KBM-7 (cell line): ENCODE measurements around the gene PRSS12.

Experiments
- DNase-seq: peaks from one replicate; pipeline ENCODE4 v3.0.0-alpha.2; 2015
- in situ Hi-C: fragments of 300-500 bp; cut with MboI; formaldehyde crosslinking; loops from 2 replicates; pipeline ENCODE4 v1.14.3; 2020; ENCODE audit warnings: low sequenced_read_pairs, low pct_unique_long_range_greater_than_20kb, mixed read lengths

The PRSS12 gene

GRCh38 chr4:118235566-118236120 is 117.2 kb downstream of the PRSS12 start:
- no peak for DNase-seq
- in situ Hi-C loops: no loop called here
